Lung (tissue), 12 donors: ENCODE results near the gene PFDN1. TPM values are rescaled to one million over a fixed set of nuclear protein-coding genes. Genes with fewer than 3 reads are reported as not detected.

ENCODE experiments used
- ATAC-seq: fragments of 200-7000 bp; cut with Tn5 transposase; one replicate; pipeline ENCODE4 v1.9.1; 2020; ENCODE audit warnings: moderate number of reproducible peaks; ENCODE audit not compliant: insufficient read depth, low FRiP score
- DNase-seq, 3 donors: peaks; one replicate each; pipeline ENCODE4 v3.0.0-alpha.2; 2013 to 2017
- H3K27ac ChIP-seq, 2 donors: one replicate each; pipeline ENCODE4 v1.5.1; 2013; ENCODE audit warnings: mild to moderate bottlenecking in 2 of 2, moderate library complexity in 2 of 2, control low read depth in 1 of 2, inconsistent platforms in 1 of 2, low read depth in 1 of 2, low read length in 1 of 2
- H3K27me3 ChIP-seq, 3 donors: one replicate each; pipeline ENCODE4 v1.5.1; 2013; ENCODE audit warnings: low read length in 2 of 3; ENCODE audit not compliant: control insufficient read depth in 3 of 3, insufficient read depth in 3 of 3
- H3K36me3 ChIP-seq, 4 donors: one replicate each; pipeline ENCODE4 v1.5.1; 2013; ENCODE audit warnings: low read length in 4 of 4, mild to moderate bottlenecking in 1 of 4, moderate library complexity in 1 of 4; ENCODE audit not compliant: control insufficient read depth in 4 of 4, insufficient read depth in 4 of 4
- H3K4me1 ChIP-seq, 5 donors: one replicate each; pipeline ENCODE4 v1.5.1; 2013; ENCODE audit warnings: low read length in 5 of 5, mild to moderate bottlenecking in 2 of 5, moderate library complexity in 1 of 5; ENCODE audit not compliant: control insufficient read depth in 5 of 5, insufficient read depth in 5 of 5
- H3K4me3 ChIP-seq: one replicate; pipeline ENCODE4 v1.5.1; 2013; ENCODE audit warnings: mild to moderate bottlenecking, control low read depth, moderate library complexity
- H3K9ac ChIP-seq, 2 donors: one replicate each; pipeline ENCODE4 v1.5.1; 2013; ENCODE audit warnings: low read length in 2 of 2, control low read depth in 1 of 2; ENCODE audit not compliant: insufficient read depth in 1 of 2
- H3K9me3 ChIP-seq, 4 donors: one replicate each; pipeline ENCODE4 v1.5.1; 2013; ENCODE audit warnings: low read length in 3 of 4, mild to moderate bottlenecking in 1 of 4, moderate library complexity in 1 of 4; ENCODE audit not compliant: control insufficient read depth in 4 of 4, insufficient read depth in 3 of 4
- CTCF ChIP-seq: IDR thresholded peaks from 2 replicates; pipeline ENCODE4 v1.5.1; 2012; ENCODE audit warnings: mild to moderate bottlenecking; ENCODE audit errors: control extremely low read depth, extremely low read depth
- WGBS, 2 donors: extraction: QIAGEN DNeasy Blood & Tissue Kit; methylation state at CpG; one replicate each; pipeline ENCODE4 v1.1.7; 2013; 5-methylcytosine and 5-hydroxymethylcytosine counted together
- polyA plus RNA-seq, 2 donors: library from polyadenylated mRNA; stranded (reverse); fragments of 200-250 nt; gene quantifications; one replicate each; pipeline ENCODE4 v1.2.1, GENCODE V29; 2013
- total RNA-seq, 2 donors: library from RNA; depleted of rRNA in 1 of 2; stranded (reverse); fragments of >200 nt in 1 of 2; gene quantifications; one replicate each; pipeline ENCODE4 v1.2.1, GENCODE V29; 2014 to 2021
- donor health status: control.
- donor health status: control.
- donor health status: Bipolar disorder and iron deficiency.
- donor health status: healthy.
- donor health status: DM: yes; HTN: yes; CAD: no.

Gene PFDN1
- total and polyA plus RNA-seq, 4 donors, result 42.0 to 108 (median 51.6) TPM

GRCh38 chr5:140248414-140248813, 54.5 kb downstream of the PFDN1 start:
- H3K4me1 ChIP-seq, result peaks cover 0 to 22% (median 10%) of the 10 kb centered on the region in 5 donors
- peaks cover 0 to 15% (median 4%) of the 10 kb centered on the region in 4 donors for H3K36me3 ChIP-seq
- H3K4me3 ChIP-seq, result no peak overlapping the region
- H3K27me3 ChIP-seq, result no peaks in the 10 kb centered on the region
- H3K27ac ChIP-seq, result no peak overlapping the region
- no peak for ATAC-seq
- no peak for TF ChIP-seq CTCF
- DNase-seq, result no peak
- 96 to 97% methylated on average over 3 of the region's 3 CpGs for WGBS, 2 donors
- no peak overlapping the region for H3K9ac ChIP-seq
- H3K9me3 ChIP-seq, result no peaks in the 10 kb centered on the region

- Histone ChIP-seq H3K9me3 (no peaks in the 10 kb centered on the region), H3K36me3 (peaks cover 0 to 13% (median 4%) of the 10 kb centered on the region in 4 donors), H3K4me3 (no peak overlapping the region), H3K9ac (no peak overlapping the region), H3K27ac (peak overlapping the region; percentile 15 to 43), H3K4me1 (peaks cover 5 to 25% (median 14%) of the 10 kb centered on the region in 5 donors), H3K27me3 (no peaks in the 10 kb centered on the region)
- WGBS, 2 donors, result 59 to 70% methylated on average over 8 of the region's 8 CpGs
- ATAC-seq, result no peak
- TF ChIP-seq CTCF, result no peak
- no peak for DNase-seq
Measured at GRCh38 chr5:140246378-140247122, 56.4 kb downstream of the PFDN1 start.

DNA sequence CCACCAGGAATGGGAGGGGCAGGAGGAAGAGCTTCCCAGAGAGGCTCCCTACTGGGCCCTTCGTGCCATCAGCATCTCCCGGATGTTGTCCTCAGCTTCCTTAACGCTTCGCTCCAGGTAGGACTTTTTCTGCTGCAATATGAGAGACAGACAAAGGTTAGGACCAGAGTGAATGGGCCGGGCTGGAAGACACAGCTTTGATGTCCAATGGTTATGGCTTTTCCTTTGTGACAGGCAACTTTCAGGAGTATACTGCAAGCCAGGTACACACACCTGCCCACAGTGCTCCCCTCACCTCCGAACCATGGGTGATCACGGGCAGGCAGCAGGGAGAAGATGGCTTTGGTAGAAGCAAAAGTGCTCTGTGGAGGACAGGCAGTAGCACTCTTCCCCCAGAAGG, 57.0 kb downstream of the PFDN1 start:
- H3K36me3 ChIP-seq, result peaks cover 0 to 13% (median 4%) of the 10 kb centered on the region in 4 donors
- H3K27ac ChIP-seq, result peak overlapping the region; percentile 43 to 55
- no peak for TF ChIP-seq CTCF
- peaks cover 6 to 27% (median 21%) of the 10 kb centered on the region in 5 donors for H3K4me1 ChIP-seq
- no peak overlapping the region for H3K9ac ChIP-seq
- no peaks in the 10 kb centered on the region for H3K9me3 ChIP-seq
- DNase-seq (no peak), ATAC-seq (no peak)
- 85 to 87% methylated on average over 7 of the region's 7 CpGs for WGBS, 2 donors
- H3K4me3 ChIP-seq, result no peak overlapping the region
- H3K27me3 ChIP-seq, result no peaks in the 10 kb centered on the region
